Activated CD8-positive, alpha-beta memory T cell treated with anti-CD3 and anti-CD28 coated beads for 48 hours (primary cell): ENCODE measurements around the gene LRRC37A3.
"Not testable (repeated sequence)": the region's sequence is repeated elsewhere in the genome, so short reads cannot be mapped to it uniquely, and the experiment has no call there.

Experiments
- DNase-seq, 3 experiments: peaks; one replicate each; pipeline ENCODE4 v3.0.0-alpha.2; 2020; ENCODE audit warnings: low read depth in 2 of 3, low spot score in 2 of 3

The LRRC37A3 gene

DNA sequence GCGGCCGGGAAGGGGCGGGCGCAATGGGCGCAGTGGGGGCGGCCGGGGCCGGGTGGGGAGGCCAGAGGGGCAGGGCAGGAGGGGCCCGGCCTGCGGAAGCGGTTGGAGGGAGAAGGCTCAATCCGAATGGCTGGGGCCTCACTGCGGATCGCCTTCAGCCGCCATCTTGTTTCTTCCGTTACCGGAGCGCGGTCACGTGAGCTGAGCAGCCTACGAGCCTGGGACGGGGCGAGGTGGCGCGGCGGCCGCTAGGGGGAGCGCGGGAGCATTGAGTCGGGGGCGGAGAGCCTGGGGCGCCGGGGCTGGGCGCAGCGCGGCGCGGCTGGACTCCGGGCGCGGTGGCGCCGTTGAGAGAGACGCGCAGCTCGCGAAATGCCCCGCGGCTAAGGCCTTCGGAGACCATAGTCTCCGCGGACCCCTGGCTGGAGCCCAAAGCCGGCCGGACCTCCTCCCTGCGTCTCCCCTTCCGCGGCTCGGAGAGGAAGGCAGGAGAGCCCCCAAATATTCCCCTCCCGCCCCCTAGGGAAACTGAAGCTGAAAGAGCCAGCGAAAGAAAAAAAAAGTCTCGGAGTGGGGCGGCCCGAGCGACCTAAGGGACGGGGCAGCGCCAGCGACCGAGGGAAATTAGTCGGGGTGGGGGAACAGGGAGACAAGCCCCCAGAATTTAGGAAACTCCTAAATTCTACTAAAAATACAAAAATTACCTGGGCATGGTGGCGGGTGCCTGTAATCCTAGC is at the start of gene LRRC37A3:
TSS of gene LRRC37A3 (minus strand) at position 190 of the 737 bp plus-strand sequence. CDS start 22,221 bp downstream, outside the sequence.
- DNase-seq, result peak; percentile 97 to 100 (median 99)

- DNase-seq, result peak; percentile 59 to 86 (median 60)
Observed at GRCh38 chr17:64965873-64966287, 46.6 kb upstream of the LRRC37A3 start.

DNA sequence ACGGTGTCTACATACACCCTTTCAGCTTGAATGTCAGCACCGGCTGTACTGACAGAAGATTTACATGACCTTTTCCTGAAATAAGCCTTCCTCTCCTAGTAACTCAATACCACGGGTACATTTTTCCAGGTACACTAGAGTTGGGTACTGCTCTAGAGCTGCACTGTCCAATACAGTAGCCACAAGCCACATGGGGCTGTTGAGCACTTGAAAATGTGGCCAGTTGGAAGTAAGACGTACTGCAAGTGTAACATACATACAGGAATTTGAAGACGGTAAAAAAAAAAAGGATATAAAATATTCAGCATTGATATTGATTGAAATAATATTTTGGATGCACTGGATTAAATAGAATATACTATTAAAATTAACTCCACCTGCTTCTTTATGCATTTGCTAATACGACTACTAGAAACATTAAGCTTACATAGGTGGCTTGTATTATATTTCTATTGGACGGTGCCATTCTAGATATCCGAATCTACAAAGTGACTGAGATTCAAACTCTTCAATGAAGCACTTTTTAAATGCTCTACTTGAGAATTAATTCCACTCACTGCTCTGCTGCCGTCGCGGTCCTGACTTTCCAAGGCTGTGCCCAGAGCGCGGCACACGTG is 46.1 kb upstream of the LRRC37A3 start:
- not testable (repeated sequence) for DNase-seq

GRCh38 chr17:64964796-64965195 is 45.5 kb upstream of the LRRC37A3 start:
- no peak for DNase-seq

- DNase-seq, result not testable (repeated sequence)
Observed at GRCh38 chr17:64963814-64964213, 44.5 kb upstream of the LRRC37A3 start.

GRCh38 chr17:64961563-64962378 is 42.5 kb upstream of the LRRC37A3 start:
- not testable (repeated sequence) for DNase-seq

DNA sequence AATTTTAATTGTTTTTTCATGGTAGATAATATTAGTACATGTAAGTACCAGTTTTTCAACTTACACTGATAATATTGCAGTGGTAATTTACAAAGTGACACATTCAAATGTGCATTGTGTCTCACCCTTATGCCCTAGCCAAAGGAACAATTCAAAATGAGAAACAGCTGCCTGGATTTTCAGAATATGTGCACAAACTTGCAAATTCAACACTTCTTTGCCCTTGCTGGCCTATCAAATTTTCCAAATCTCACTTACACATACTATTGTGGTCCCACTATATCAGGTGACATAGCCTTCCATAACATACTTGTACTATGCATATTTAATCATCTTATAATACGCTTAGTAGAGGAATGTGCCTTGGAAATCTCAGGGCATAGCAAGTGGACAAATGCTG is 32.6 kb upstream of the LRRC37A3 start:
- DNase-seq, result no peak

DNA sequence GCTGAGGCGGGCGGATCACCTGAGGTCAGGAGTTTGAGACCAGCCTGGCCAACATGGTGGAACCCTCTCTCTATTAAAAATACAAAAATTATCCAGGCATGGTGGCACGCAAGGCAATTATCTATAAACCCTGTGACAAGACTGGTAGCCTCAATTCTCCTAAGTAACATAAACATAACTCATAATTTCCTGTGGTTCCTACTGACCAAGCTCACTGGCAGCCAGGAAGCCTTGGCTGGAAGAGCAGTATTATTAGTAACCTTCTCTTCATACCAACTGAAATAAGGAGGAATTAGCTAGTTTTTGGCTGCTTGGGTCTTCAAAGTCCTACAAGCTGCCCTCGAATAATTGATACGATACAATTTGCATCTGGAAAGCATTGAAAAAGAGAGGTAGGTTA is 31.6 kb upstream of the LRRC37A3 start:
- no peak for DNase-seq

- DNase-seq, result no peak
Observed at GRCh38 chr17:64947152-64947551, 27.9 kb upstream of the LRRC37A3 start.

- DNase-seq, result no peak
Observed at GRCh38 chr17:64941761-64942160, 22.5 kb upstream of the LRRC37A3 start.

DNA sequence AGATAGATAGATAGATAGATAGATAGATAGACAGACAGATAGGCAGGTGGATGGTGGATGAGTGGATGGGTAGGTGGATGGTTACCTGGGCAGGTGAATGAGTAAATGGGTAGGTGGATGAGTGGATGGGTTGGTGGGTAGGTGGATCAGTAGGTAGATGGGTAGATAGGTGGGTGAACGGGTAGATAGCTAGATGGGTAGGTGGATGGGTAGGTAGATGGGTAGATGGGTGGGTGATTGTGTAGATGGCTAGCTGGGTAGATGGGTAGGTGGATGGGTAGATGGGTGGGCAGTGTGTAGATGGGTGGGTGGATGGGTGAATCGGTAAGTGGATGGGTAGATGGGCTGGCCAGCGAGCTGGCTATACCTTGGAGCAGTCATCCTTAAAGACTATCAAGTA is 21.8 kb upstream of the LRRC37A3 start:
- no peak for DNase-seq

DNA sequence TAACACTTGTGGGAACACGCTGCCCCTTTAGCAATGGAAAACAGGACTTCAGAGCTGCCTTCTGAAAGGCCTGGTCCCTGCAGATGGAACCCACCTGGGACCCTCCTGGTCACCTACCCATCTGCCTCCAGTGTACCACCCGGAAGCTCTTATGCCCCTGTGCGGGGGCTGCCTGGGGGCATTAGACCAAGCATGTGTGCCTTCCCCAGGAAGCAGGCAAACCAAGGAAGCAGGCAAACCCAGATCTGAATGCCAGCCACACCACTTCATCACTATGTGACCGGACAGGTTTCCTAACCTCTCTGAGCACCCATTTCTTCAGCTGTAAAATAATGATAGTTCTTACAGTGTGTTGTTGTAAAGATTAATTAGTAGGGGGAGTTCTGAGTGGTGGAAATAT is 20.8 kb upstream of the LRRC37A3 start:
- no peak for DNase-seq

GRCh38 chr17:64938925-64939474 is 19.7 kb upstream of the LRRC37A3 start:
- DNase-seq, result no peak

DNA sequence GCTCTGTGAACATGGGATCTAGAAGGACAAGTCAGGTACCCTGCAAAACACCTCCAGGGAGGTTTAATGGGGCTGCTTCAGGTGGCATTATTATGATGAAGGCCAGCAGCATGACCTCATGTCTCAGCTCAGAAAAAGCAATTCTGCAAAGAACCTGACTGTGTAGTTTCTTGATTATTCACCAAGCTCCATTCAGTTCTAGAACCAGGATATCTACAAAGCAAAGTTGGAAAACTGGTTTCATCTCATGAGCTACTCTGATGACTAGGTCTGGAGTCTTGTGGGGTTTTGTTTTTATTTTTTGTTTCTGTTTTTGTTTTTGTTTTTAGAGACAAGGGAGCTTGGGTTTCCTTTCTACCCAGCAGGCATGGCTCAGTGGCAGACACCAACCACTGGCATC is 19.0 kb upstream of the LRRC37A3 start:
- no peak for DNase-seq

DNA sequence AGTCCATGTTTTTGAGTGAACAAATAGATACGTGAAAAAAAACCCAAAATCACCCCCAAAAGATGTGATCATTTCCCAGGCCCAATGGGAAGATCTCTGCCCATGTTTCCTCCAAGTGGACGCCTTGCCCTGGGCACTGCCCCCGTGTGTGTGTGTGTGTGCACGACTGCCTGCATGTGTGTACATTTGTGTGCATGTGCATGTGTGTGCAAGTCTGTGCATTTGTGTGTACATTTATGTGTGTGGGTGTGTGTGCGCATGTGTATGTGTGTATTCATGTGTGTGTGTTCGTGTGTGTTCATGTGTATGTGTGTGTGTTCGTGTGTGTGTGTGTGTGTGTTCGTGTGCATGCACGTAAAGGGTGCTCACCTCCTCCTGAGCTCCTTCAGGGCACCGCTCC is 16.8 kb upstream of the LRRC37A3 start:
- no peak for DNase-seq

GRCh38 chr17:64934284-64934778 is 15.1 kb upstream of the LRRC37A3 start:
- DNase-seq, result not testable (repeated sequence)

GRCh38 chr17:64932850-64933249 is 13.6 kb upstream of the LRRC37A3 start:
- not testable (repeated sequence) for DNase-seq

DNA sequence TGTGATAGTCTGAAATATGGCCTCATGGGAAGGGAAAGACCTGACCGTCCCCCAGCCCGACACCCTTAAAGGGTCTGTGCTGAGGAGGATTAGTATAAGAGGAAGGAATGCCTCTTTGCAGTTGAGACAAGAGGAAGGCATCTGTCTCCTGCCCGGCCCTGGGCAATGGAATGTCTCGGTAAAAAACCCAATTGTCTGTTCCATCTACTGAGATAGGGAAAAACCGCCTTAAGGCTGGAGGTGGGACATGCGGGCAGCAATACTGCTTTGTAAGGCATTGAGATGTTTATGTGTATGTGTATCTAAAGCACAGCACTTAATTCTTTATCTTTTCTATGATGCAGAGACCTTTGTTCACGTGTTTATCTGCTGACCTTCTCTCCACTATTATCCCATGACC is 11.1 kb upstream of the LRRC37A3 start:
- not testable (repeated sequence) for DNase-seq

DNA sequence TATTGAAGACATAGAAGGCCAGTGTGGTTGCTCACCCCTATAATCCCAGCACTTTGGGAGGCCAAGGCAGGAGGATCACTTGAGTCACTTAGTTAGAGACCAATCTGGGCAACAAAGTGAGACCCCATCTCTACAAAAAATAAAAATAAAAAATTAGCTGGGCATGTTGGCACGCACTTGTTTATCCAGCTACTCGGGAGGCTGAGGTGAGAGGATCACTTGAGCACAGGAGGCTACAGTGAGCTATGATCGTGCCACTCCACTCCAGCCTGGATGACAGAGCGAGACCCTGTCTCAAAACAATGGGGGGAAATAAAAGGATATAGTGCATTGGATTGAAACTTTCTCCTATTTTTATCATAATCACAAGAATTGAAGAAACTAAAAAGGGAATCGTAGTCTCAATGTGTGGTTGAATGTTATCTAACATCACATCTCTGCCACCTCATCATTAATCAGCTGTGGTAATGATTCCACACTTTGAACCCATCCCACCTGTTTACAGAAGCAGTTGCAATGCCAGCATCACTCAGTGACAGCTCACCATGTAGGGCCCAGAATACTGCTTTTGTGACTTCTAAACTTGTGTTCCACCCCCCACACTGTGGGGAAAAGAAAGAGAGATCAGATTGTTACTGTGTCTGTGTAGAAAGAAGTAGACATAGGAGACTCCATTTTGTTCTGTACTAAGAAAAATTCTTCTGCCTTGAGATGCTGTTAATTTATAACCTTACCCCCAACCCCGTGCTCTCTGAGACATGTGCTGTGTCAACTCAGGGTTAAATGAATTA is 10.3 kb upstream of the LRRC37A3 start:
- not testable (repeated sequence) for DNase-seq

GRCh38 chr17:64928701-64929100 is 9.4 kb upstream of the LRRC37A3 start:
- not testable (repeated sequence) for DNase-seq
